Fibroblast of lung (primary cell): ENCODE results near the gene PDE4D. TPM values are rescaled to one million over a fixed set of nuclear protein-coding genes. Genes with fewer than 3 reads are reported as not detected.

Experiments used
- DNase-seq, 2 donors: peaks; one replicate each; pipeline versions ENCODE4 v3.0.0 to v3.0.0-alpha.2; 2010; ENCODE audit warnings: low read depth in 2 of 2
- H2AFZ ChIP-seq: 2 replicates; pipeline ENCODE4 v1.5.1; 2012; ENCODE audit warnings: low read length, control low read depth, inconsistent platforms
- H3K27ac ChIP-seq: 2 replicates; pipeline ENCODE4 v1.5.1; 2011; ENCODE audit warnings: low read length, control low read depth; ENCODE audit not compliant: insufficient read depth
- H3K27me3 ChIP-seq: 2 replicates; pipeline ENCODE4 v1.5.1; 2011; ENCODE audit warnings: mild to moderate bottlenecking, low read length; ENCODE audit not compliant: control insufficient read depth, insufficient read depth
- H3K36me3 ChIP-seq: 2 replicates; pipeline ENCODE4 v1.5.1; 2011; ENCODE audit warnings: low read length; ENCODE audit not compliant: control insufficient read depth, insufficient read depth
- H3K4me1 ChIP-seq: 2 replicates; pipeline ENCODE4 v1.5.1; 2011; ENCODE audit warnings: low read length; ENCODE audit not compliant: control insufficient read depth, insufficient read depth; ENCODE audit errors: extremely low read depth
- H3K4me2 ChIP-seq: 2 replicates; pipeline ENCODE4 v1.5.1; 2011; ENCODE audit warnings: low read length, control low read depth; ENCODE audit not compliant: insufficient read depth; ENCODE audit errors: extremely low read depth
- H3K4me3 ChIP-seq, 4 experiments: fragments of 200-600 bp in 1 of 4; sonication (generic) in 1 of 4; replicated peaks in 1 of 4; 2 replicates each; pipeline ENCODE4 v1.5.1; 2011 to 2016; ENCODE audit warnings: low read length in 4 of 4, low read depth in 3 of 4, mild to moderate bottlenecking in 3 of 4, control low read depth in 2 of 4, inconsistent platforms in 1 of 4, mixed read lengths in 1 of 4; ENCODE audit not compliant: insufficient read depth in 1 of 4; ENCODE audit errors: control extremely low read depth in 1 of 4
- H3K79me2 ChIP-seq: 2 replicates; pipeline ENCODE4 v1.5.1; 2012; ENCODE audit warnings: mild to moderate bottlenecking, low read length, inconsistent platforms; ENCODE audit not compliant: control insufficient read depth, insufficient read depth
- H3K9ac ChIP-seq: 2 replicates; pipeline ENCODE4 v1.5.1; 2011; ENCODE audit warnings: mild to moderate bottlenecking, low read length, control low read depth; ENCODE audit not compliant: insufficient read depth
- H3K9me3 ChIP-seq: 2 replicates; pipeline ENCODE4 v1.5.1; 2012; ENCODE audit warnings: low read depth, low read length; ENCODE audit not compliant: control insufficient read depth, insufficient read depth
- H4K20me1 ChIP-seq: 2 replicates; pipeline ENCODE4 v1.5.1; 2011; ENCODE audit warnings: low read length; ENCODE audit not compliant: control insufficient read depth, insufficient read depth; ENCODE audit errors: extremely low read depth
- CTCF ChIP-seq, 2 donors: IDR thresholded peaks in 1 of 2; conservative IDR thresholded peaks in 1 of 2; 1 replicate in 1 of 2; 2 replicates in 1 of 2; pipeline ENCODE4 v1.5.1; 2011 to 2012; ENCODE audit warnings: low read length in 2 of 2, control low read depth in 1 of 2, inconsistent platforms in 1 of 2, low read depth in 1 of 2, mild to moderate bottlenecking in 1 of 2
- EZH2 ChIP-seq: IDR thresholded peaks from 2 replicates; pipeline ENCODE4 v1.5.1; 2012; ENCODE audit warnings: low read length, control low read depth, mild to moderate bottlenecking; ENCODE audit errors: missing control alignments
- polyA plus RNA-seq, 2 donors: library from polyadenylated mRNA; depleted of rRNA in 1 of 2; stranded (reverse) in 1 of 2; unstranded in 1 of 2; fragments of >200 nt; gene quantifications; 2 replicates each; pipeline ENCODE4 v1.2.1, GENCODE V29; 2011 to 2012; ENCODE audit warnings: missing spikeins in 1 of 2
- total RNA-seq: library from RNA; depleted of rRNA; stranded (reverse); fragments of >200 nt; gene quantifications from 2 replicates; pipeline ENCODE4 v1.2.1, GENCODE V29; 2014

PDE4D gene
- total and polyA plus RNA-seq, 2 donors (not counting 1 experiment from before 2014, with no cell fraction given) = 2.1 to 8.3 TPM

GRCh38 chr5:59473611-59474010, 419.9 kb downstream of the PDE4D start:
- H3K27ac ChIP-seq = no peak overlapping the region

GRCh38 chr5:59471463-59471862, 422.1 kb downstream of the PDE4D start:
- H3K27ac ChIP-seq = no peak overlapping the region
- no peaks in the 10 kb centered on the region for H4K20me1 ChIP-seq
- H3K36me3 ChIP-seq = no peaks in the 10 kb centered on the region
- H3K4me1 ChIP-seq = no peaks in the 10 kb centered on the region
- TF ChIP-seq CTCF (conservative IDR thresholded peaks at IDR 0.05 in 1 of 2, IDR thresholded peaks at IDR 0.05 in 1 of 2; ENCODE audit: low read depth in 1 of 2, low read length in 2 of 2) (no peak), EZH2 (no peak)
- no peak for DNase-seq
- no peak overlapping the region for H3K4me3 ChIP-seq
- no peaks in the 10 kb centered on the region for H3K27me3 ChIP-seq
- no peak overlapping the region for H3K9ac ChIP-seq
- H3K9me3 ChIP-seq = no peaks in the 10 kb centered on the region
- H3K79me2 ChIP-seq = no peaks in the 10 kb centered on the region
- H2AFZ ChIP-seq = no peak overlapping the region
- no peak overlapping the region for H3K4me2 ChIP-seq

More at GRCh38 chr5:59473611-59474010, 419.9 kb downstream of the PDE4D start:
- Histone ChIP-seq H3K4me1 (no peaks in the 10 kb centered on the region), H4K20me1 (no peaks in the 10 kb centered on the region), H3K4me3 (no peak overlapping the region), H3K4me2 (no peak overlapping the region), H3K27me3 (no peaks in the 10 kb centered on the region), H3K79me2 (no peaks in the 10 kb centered on the region), H3K9me3 (no peaks in the 10 kb centered on the region), H3K9ac (no peak overlapping the region), H2AFZ (no peak overlapping the region), H3K36me3 (no peaks in the 10 kb centered on the region)
- TF ChIP-seq EZH2 (no peak), CTCF (conservative IDR thresholded peaks at IDR 0.05 in 1 of 2, IDR thresholded peaks at IDR 0.05 in 1 of 2; ENCODE audit: low read depth in 1 of 2, low read length in 2 of 2) (no peak)
- peak; percentile 23 to 66 for DNase-seq

- Histone ChIP-seq H3K9me3 (no peaks in the 10 kb centered on the region), H3K4me2 (no peak overlapping the region), H4K20me1 (no peaks in the 10 kb centered on the region), H3K79me2 (no peaks in the 10 kb centered on the region), H3K4me3 (no peak overlapping the region), H3K27me3 (no peaks in the 10 kb centered on the region), H3K4me1 (no peaks in the 10 kb centered on the region), H2AFZ (no peak overlapping the region), H3K27ac (no peak overlapping the region), H3K36me3 (no peaks in the 10 kb centered on the region), H3K9ac (no peak overlapping the region)
- TF ChIP-seq EZH2 (no peak), CTCF (conservative IDR thresholded peaks at IDR 0.05 in 1 of 2, IDR thresholded peaks at IDR 0.05 in 1 of 2; ENCODE audit: low read depth in 1 of 2, low read length in 2 of 2) (no peak)
- no peak for DNase-seq
Observed at GRCh38 chr5:59467969-59468368, 425.6 kb downstream of the PDE4D start.
